HepG2 (cell line): Measurements from ENCODE around the gene PPFIA2. TPM values are rescaled to one million over a fixed set of nuclear protein-coding genes. Genes with fewer than 3 reads are reported as not detected.

Experiments used
- ATAC-seq: fragments of 200-7000 bp; cut with Tn5 transposase; 3 replicates; pipeline ENCODE4 v1.9.1; 2020; ENCODE audit warnings: mild to moderate bottlenecking, moderate library complexity
- BruUV-seq: library from RNA; stranded (reverse); fragments of 400-500 nt; replicated peaks from 2 replicates; lab custom pipeline; 2021; lab: Mats Ljungman, UMichigan
- CTCF ChIA-PET: fragments of 300-600 bp; formaldehyde crosslinking; extraction: SDS; loops from one replicate; lab custom pipeline; 2021; ENCODE audit warnings: low total read pairs, inconsistent platforms, low intra/inter-chr PET ratio; lab: Yijun Ruan, JAX
- POLR2A ChIA-PET: fragments of 350-600 bp; sonication (Branson Sonifier 250); formaldehyde crosslinking; loops from one replicate; lab custom pipeline; 2020; ENCODE audit warnings: antibody characterized with exemption, inconsistent platforms; lab: Yijun Ruan, JAX
- DNase-seq: peaks from one replicate; pipeline ENCODE4 v3.0.0-alpha.2; 2015; ENCODE audit warnings: low spot score
- FAIRE-seq: peaks from 3 replicates; lab custom pipeline; 2011; peaks lifted over from hg19 to GRCh38; lab: Jason Lieb, UNC
- H2AFZ ChIP-seq: one replicate; pipeline ENCODE4 v1.6.1; 2011; ENCODE audit warnings: low read length, inconsistent platforms
- H3K27ac ChIP-seq: fragments of 300-600 bp; 3 replicates; pipeline ENCODE4 v1.8.0; 2011; ENCODE audit warnings: mixed run types, mild to moderate bottlenecking, mixed read lengths, low read length, inconsistent platforms; ENCODE audit not compliant: insufficient read depth; ENCODE audit errors: extremely low read length
- H3K27me3 ChIP-seq, 2 experiments: fragments of 200-600 bp in 1 of 2; 2 replicates in 1 of 2; 3 replicates in 1 of 2; pipeline versions ENCODE4 v1.6.0 to v1.8.0; 2011; ENCODE audit warnings: low read length in 2 of 2, mild to moderate bottlenecking in 2 of 2, moderate library complexity in 2 of 2, inconsistent platforms in 1 of 2; ENCODE audit not compliant: insufficient read depth in 2 of 2, control insufficient read depth in 1 of 2
- H3K36me3 ChIP-seq, 2 experiments: fragments of 200-600 bp in 1 of 2; replicated peaks in 1 of 2; 2 replicates in 1 of 2; 3 replicates in 1 of 2; pipeline versions ENCODE4 v1.5.1 to v1.8.0; 2011; ENCODE audit warnings: low read length in 2 of 2, inconsistent platforms in 1 of 2; ENCODE audit not compliant: insufficient read depth in 2 of 2, control insufficient read depth in 1 of 2
- H3K4me1 ChIP-seq: 2 replicates; pipeline ENCODE4 v1.5.1; 2012; ENCODE audit warnings: low read length, inconsistent platforms; ENCODE audit not compliant: insufficient read depth
- H3K4me2 ChIP-seq: 2 replicates; pipeline ENCODE4 v1.6.0; 2011; ENCODE audit warnings: low read depth, low read length, inconsistent platforms
- H3K4me3 ChIP-seq, 3 experiments: fragments of 200-600 bp in 1 of 3; sonication (generic), shearing (Covaris generic) in 1 of 3; replicated peaks in 1 of 3; 2 replicates each; pipeline ENCODE4 v1.5.1; 2011 to 2016; ENCODE audit warnings: low read length in 3 of 3, inconsistent platforms in 2 of 3, low read depth in 2 of 3, mild to moderate bottlenecking in 2 of 3, control low read depth in 1 of 3, mixed read lengths in 1 of 3; ENCODE audit not compliant: insufficient read depth in 1 of 3
- H3K79me2 ChIP-seq: one replicate; pipeline ENCODE4 v1.6.1; 2011; ENCODE audit warnings: low read length, inconsistent platforms; ENCODE audit not compliant: insufficient read depth
- H3K9ac ChIP-seq: 2 replicates; pipeline ENCODE4 v1.6.0; 2011; ENCODE audit warnings: mild to moderate bottlenecking, low read depth, low read length, inconsistent platforms; ENCODE audit not compliant: insufficient read depth
- H3K9me3 ChIP-seq: 2 replicates; pipeline ENCODE4 v1.5.1; 2012; ENCODE audit warnings: mild to moderate bottlenecking, low read length
- H4K20me1 ChIP-seq: 2 replicates; pipeline ENCODE4 v1.6.0; 2011; ENCODE audit warnings: inconsistent platforms, mild to moderate bottlenecking, low read length, moderate library complexity; ENCODE audit not compliant: insufficient read depth
- ATAD3A ChIP-seq: sonication (generic); formaldehyde crosslinking; IDR thresholded peaks from 2 replicates; pipeline ENCODE4 v1.4.0; 2020; ENCODE audit warnings: missing genetic modification reagents
- BRF2 ChIP-seq: sonication (generic); formaldehyde crosslinking; IDR thresholded peaks from 2 replicates; pipeline ENCODE4 v1.8.1; 2022; ENCODE audit warnings: mild to moderate bottlenecking, missing genetic modification reagents
- RBM22 ChIP-seq: fragments of 200-400 bp; formaldehyde crosslinking; optimal IDR thresholded peaks from 2 replicates; pipeline ENCODE3; 2017; ENCODE audit warnings: mild to moderate bottlenecking, low read length, moderate library complexity
- SALL1 ChIP-seq: sonication (generic); formaldehyde crosslinking; IDR thresholded peaks from 2 replicates; pipeline ENCODE4 v1.8.0; 2022; ENCODE audit warnings: mild to moderate bottlenecking, missing genetic modification reagents
- SRF ChIP-seq: IDR thresholded peaks from 2 replicates; pipeline ENCODE4 v1.6.1; 2011; ENCODE audit warnings: mild to moderate bottlenecking, low read depth, low read length, moderate library complexity
- SUZ12 ChIP-seq: fragments of 150-350 bp; IDR thresholded peaks from 2 replicates; pipeline ENCODE4 v1.6.1; 2014; ENCODE audit warnings: low read depth, low read length
- ZNF446 ChIP-seq: sonication (generic); formaldehyde crosslinking; IDR thresholded peaks from 2 replicates; pipeline ENCODE4 v1.5.0; 2020; ENCODE audit warnings: mild to moderate bottlenecking, missing genetic modification reagents
- ZNF569 ChIP-seq: sonication (generic); formaldehyde crosslinking; IDR thresholded peaks from 2 replicates; pipeline ENCODE4 v1.5.0; 2020; ENCODE audit warnings: mild to moderate bottlenecking, missing genetic modification reagents, moderate library complexity, borderline replicate concordance
- WGBS: methylation state at CpG from one replicate; pipeline ENCODE4 v1.1.6; 2017; ENCODE audit warnings: low lambda C conversion rate; 5-methylcytosine and 5-hydroxymethylcytosine counted together
- in situ Hi-C: cut with HindIII; loops from 2 replicates; pipeline ENCODE4 v1.10.0; 2017; ENCODE audit warnings: low pct_unique_long_range_greater_than_20kb; ENCODE audit not compliant: extremely low pct_ligation_motif_present
- intact Hi-C: fragments of 100-400 bp; cut with micrococcal nuclease; formaldehyde crosslinking; loops from one replicate; pipeline ENCODE4 v1.10.0; 2022; ENCODE audit not compliant: unreplicated experiment
- polyA plus RNA-seq, 8 experiments: library from polyadenylated mRNA; depleted of rRNA in 3 of 8; stranded (reverse) in 7 of 8; unstranded in 1 of 8; fragments of >200 nt; fragmentation: Illumina TruSeq in 4 of 8; extraction: Trizol in 4 of 8; gene quantifications; 2 replicates each; pipeline versions ENCODE4 v1.2.1 to v1.2.3, GENCODE V29; 2011 to 2016; ENCODE audit warnings: low read depth in 4 of 8, missing spikeins in 1 of 8, mixed read lengths in 1 of 8; ENCODE audit not compliant: insufficient read depth in 1 of 8
- total RNA-seq, 5 experiments: library from RNA; depleted of rRNA; stranded (reverse); fragments of >200 nt; fragmentation: Illumina TruSeq; extraction: Trizol; gene quantifications; 2 replicates each; pipeline ENCODE4 v1.2.3, GENCODE V29; 2016; ENCODE audit warnings: low read depth in 1 of 5

Gene PPFIA2
- total and polyA plus RNA-seq, 2 of the 13 experiments (the other 11 are each of a cell fraction or from before 2014, with no cell fraction given): 0.05 TPM; not detected in 1

- no peak overlapping the region for H3K9ac ChIP-seq
- no peak overlapping the region for H2AFZ ChIP-seq
- no peaks in the 10 kb centered on the region for H4K20me1 ChIP-seq
- H3K9me3 ChIP-seq: no peaks in the 10 kb centered on the region
- no peak overlapping the region for H3K27ac ChIP-seq
- FAIRE-seq (no peak), DNase-seq (no peak), ATAC-seq (no peak)
- no peaks in the 10 kb centered on the region for H3K79me2 ChIP-seq
- H3K4me1 ChIP-seq: no peaks in the 10 kb centered on the region
- BruUV-seq: no TSS peak
- ChIA-PET CTCF (no interaction called here), POLR2A (no interaction called here)
- no peaks in the 10 kb centered on the region for H3K27me3 ChIP-seq
- TF ChIP-seq RBM22 (peak; percentile 57), SUZ12 (no peak), SRF (no peak), ZNF446 (CRISPR knock-in tag) (no peak), ZNF569 (CRISPR knock-in tag) (no peak), SALL1 (no peak), BRF2 (CRISPR knock-in tag) (no peak)
- no peak overlapping the region for H3K4me3 ChIP-seq
- intact Hi-C loops: no loop called here
- H3K4me2 ChIP-seq: no peak overlapping the region
- peaks cover 0 to 2% of the 10 kb centered on the region in 2 experiments; a peak in 1 of 5 replicates for H3K36me3 ChIP-seq
- in situ Hi-C loops: no loop called here
- WGBS: 93% methylated on average over 2 of the region's 2 CpGs
These were observed 496.1 kb downstream of the PPFIA2 start for GRCh38 chr12:81263072-81263471.

- CTCF ChIA-PET: no interaction called here
- Histone ChIP-seq H3K27ac (no peak overlapping the region), H3K79me2 (no peaks in the 10 kb centered on the region), H3K36me3 (peaks cover 4 to 5% of the 10 kb centered on the region in 2 experiments; a peak in 1 of 5 replicates), H4K20me1 (no peaks in the 10 kb centered on the region), H3K4me2 (no peak overlapping the region), H3K9ac (no peak overlapping the region), H3K9me3 (no peaks in the 10 kb centered on the region), H2AFZ (no peak overlapping the region), H3K27me3 (no peaks in the 10 kb centered on the region), H3K4me1 (no peaks in the 10 kb centered on the region), H3K4me3 (no peak overlapping the region)
- in situ Hi-C loops: no loop called here
- TF ChIP-seq RBM22 (peak; percentile 36), ATAD3A (no peak)
- FAIRE-seq: no peak
- BruUV-seq: no TSS peak
- ATAC-seq: peak; percentile 75
- intact Hi-C loops: no loop called here
- POLR2A ChIA-PET: no interaction called here
- no peak for DNase-seq
- WGBS: 98% methylated on average over 4 of the region's 4 CpGs
These were observed 497.5 kb downstream of the PPFIA2 start for GRCh38 chr12:81261508-81262207.
